ENCODE measurements around the gene PPFIA1.

PPFIA1 gene

GRCh38 chr11:70306586-70307033 is 36.1 kb downstream of the PPFIA1 start:
- H3K27ac ChIP-seq (ENCODE audit: poor library complexity, severe bottlenecking): peak overlapping the region; percentile 49
- DNase-seq (ENCODE audit: low spot score) (no peak), ATAC-seq (ENCODE audit: low read depth) (peak; percentile 69)
- H3K4me1 ChIP-seq (ENCODE audit: insufficient read depth, poor library complexity, severe bottlenecking): peaks cover 23% of the 10 kb centered on the region
- TF ChIP-seq, protein P1, sequence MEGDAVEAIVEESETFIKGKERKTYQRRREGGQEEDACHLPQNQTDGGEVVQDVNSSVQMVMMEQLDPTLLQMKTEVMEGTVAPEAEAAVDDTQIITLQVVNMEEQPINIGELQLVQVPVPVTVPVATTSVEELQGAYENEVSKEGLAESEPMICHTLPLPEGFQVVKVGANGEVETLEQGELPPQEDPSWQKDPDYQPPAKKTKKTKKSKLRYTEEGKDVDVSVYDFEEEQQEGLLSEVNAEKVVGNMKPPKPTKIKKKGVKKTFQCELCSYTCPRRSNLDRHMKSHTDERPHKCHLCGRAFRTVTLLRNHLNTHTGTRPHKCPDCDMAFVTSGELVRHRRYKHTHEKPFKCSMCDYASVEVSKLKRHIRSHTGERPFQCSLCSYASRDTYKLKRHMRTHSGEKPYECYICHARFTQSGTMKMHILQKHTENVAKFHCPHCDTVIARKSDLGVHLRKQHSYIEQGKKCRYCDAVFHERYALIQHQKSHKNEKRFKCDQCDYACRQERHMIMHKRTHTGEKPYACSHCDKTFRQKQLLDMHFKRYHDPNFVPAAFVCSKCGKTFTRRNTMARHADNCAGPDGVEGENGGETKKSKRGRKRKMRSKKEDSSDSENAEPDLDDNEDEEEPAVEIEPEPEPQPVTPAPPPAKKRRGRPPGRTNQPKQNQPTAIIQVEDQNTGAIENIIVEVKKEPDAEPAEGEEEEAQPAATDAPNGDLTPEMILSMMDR (IDR thresholded peaks at IDR 0.05; ENCODE audit: poor library complexity, severe bottlenecking): no peak
- no peaks in the 10 kb centered on the region for H3K9me3 ChIP-seq (ENCODE audit: severe bottlenecking)
- no peak overlapping the region for H3K4me3 ChIP-seq (ENCODE audit: severe bottlenecking)
- peaks cover 10% of the 10 kb centered on the region for H3K36me3 ChIP-seq (ENCODE audit: low read depth)
- no peaks in the 10 kb centered on the region for H3K27me3 ChIP-seq (ENCODE audit: insufficient read depth, poor library complexity, severe bottlenecking)

- Histone ChIP-seq H3K4me1 (ENCODE audit: insufficient read depth, poor library complexity, severe bottlenecking) (peaks cover 23% of the 10 kb centered on the region), H3K27me3 (ENCODE audit: insufficient read depth, poor library complexity, severe bottlenecking) (no peaks in the 10 kb centered on the region), H3K4me3 (ENCODE audit: severe bottlenecking) (no peak overlapping the region), H3K36me3 (ENCODE audit: low read depth) (peaks cover 10% of the 10 kb centered on the region), H3K9me3 (ENCODE audit: severe bottlenecking) (no peaks in the 10 kb centered on the region), H3K27ac (ENCODE audit: poor library complexity, severe bottlenecking) (peak overlapping the region; percentile 49)
- TF ChIP-seq, protein P1 (IDR thresholded peaks at IDR 0.05; ENCODE audit: poor library complexity, severe bottlenecking): no peak
- DNase-seq (ENCODE audit: low spot score) (no peak), ATAC-seq (ENCODE audit: low read depth) (peak; percentile 36; the same call in 1 of the 3 replicates)
Measured at GRCh38 chr11:70307176-70307575, 36.7 kb downstream of the PPFIA1 start.

DNA sequence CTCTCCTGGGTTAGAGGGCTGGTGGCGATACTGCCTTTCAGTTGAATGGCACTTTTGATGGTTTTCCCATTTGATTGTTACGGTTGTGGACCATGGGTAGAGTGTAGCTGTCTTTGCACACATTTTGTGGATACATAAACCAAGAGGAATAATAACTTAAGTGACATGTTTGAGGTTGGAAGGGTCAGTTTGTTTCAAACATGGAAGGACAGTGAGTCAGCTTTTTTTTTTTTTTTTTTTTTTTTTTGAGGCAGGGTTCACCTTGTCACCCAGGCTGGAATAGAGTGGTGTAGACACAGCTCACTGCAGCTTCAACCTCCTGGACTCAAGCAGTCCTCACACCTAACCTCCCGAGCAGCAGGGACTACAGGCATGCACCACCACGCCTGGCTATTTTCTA is 41.1 kb downstream of the PPFIA1 start:
- TF ChIP-seq, protein P1 (IDR thresholded peaks at IDR 0.05; ENCODE audit: poor library complexity, severe bottlenecking): no peak
- Histone ChIP-seq H3K36me3 (ENCODE audit: low read depth) (peaks cover 7% of the 10 kb centered on the region; the same call in 1 of the 2 replicates), H3K4me1 (ENCODE audit: insufficient read depth, poor library complexity, severe bottlenecking) (peaks cover 9% of the 10 kb centered on the region), H3K27me3 (ENCODE audit: insufficient read depth, poor library complexity, severe bottlenecking) (no peaks in the 10 kb centered on the region), H3K27ac (ENCODE audit: poor library complexity, severe bottlenecking) (no peak overlapping the region), H3K9me3 (ENCODE audit: severe bottlenecking) (no peaks in the 10 kb centered on the region), H3K4me3 (ENCODE audit: severe bottlenecking) (no peak overlapping the region)
- ATAC-seq (ENCODE audit: low read depth) (no peak), DNase-seq (ENCODE audit: low spot score) (no peak)

- no peaks in the 10 kb centered on the region for H3K4me1 ChIP-seq (ENCODE audit: insufficient read depth, poor library complexity, severe bottlenecking)
- H3K27ac ChIP-seq (ENCODE audit: poor library complexity, severe bottlenecking): no peak overlapping the region
- no peaks in the 10 kb centered on the region for H3K9me3 ChIP-seq (ENCODE audit: severe bottlenecking)
- no peak overlapping the region for H3K4me3 ChIP-seq (ENCODE audit: severe bottlenecking)
- ATAC-seq (ENCODE audit: low read depth) (no peak), DNase-seq (ENCODE audit: low spot score) (no peak)
- peaks cover 7% of the 10 kb centered on the region; the same call in 1 of the 2 replicates for H3K36me3 ChIP-seq (ENCODE audit: low read depth)
- no peaks in the 10 kb centered on the region for H3K27me3 ChIP-seq (ENCODE audit: insufficient read depth, poor library complexity, severe bottlenecking)
- TF ChIP-seq, protein P1 (IDR thresholded peaks at IDR 0.05; ENCODE audit: poor library complexity, severe bottlenecking): no peak
Measured at GRCh38 chr11:70312401-70313357, 42.2 kb downstream of the PPFIA1 start.

DNA sequence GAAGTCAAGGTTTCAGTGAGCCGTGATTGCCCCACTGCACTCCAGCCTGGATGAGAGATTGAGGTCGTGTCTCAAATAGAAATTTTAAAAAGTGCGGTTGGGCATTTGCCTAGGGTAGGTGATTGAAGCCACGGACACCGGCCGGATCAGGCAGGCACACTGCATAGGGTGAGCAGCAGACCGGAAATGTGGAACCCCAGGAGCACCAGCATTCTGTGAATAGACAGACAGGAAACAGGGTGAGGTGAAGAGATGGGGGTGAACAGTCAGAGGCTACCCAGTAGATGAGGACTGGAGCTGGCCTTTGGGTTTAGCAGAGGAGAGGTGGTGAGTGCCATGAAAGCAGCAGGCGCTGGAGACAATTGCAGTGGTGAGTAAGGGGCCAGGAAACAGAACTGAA is 43.5 kb downstream of the PPFIA1 start:
- Histone ChIP-seq H3K4me1 (ENCODE audit: insufficient read depth, poor library complexity, severe bottlenecking) (no peaks in the 10 kb centered on the region), H3K27me3 (ENCODE audit: insufficient read depth, poor library complexity, severe bottlenecking) (no peaks in the 10 kb centered on the region), H3K9me3 (ENCODE audit: severe bottlenecking) (no peaks in the 10 kb centered on the region), H3K36me3 (ENCODE audit: low read depth) (no peaks in the 10 kb centered on the region), H3K27ac (ENCODE audit: poor library complexity, severe bottlenecking) (no peak overlapping the region), H3K4me3 (ENCODE audit: severe bottlenecking) (no peak overlapping the region)
- ATAC-seq (ENCODE audit: low read depth) (no peak), DNase-seq (ENCODE audit: low spot score) (no peak)
- TF ChIP-seq, protein P1 (IDR thresholded peaks at IDR 0.05; ENCODE audit: poor library complexity, severe bottlenecking): no peak

All from RWPE2 (cell line).